Adrenal gland (tissue), 12 donors: Measurements from ENCODE around the gene GGTLC2. TPM values are rescaled to one million over a fixed set of nuclear protein-coding genes. Genes with fewer than 3 reads are reported as not detected.
A peak's percentile ranks its signal among the peaks of the same experiment; 100 is the strongest.

Source experiments
- DNase-seq, 7 donors: peaks; one replicate each; pipeline ENCODE4 v3.0.0-alpha.2; 2019 to 2020
- H3K27ac ChIP-seq, 5 donors: fragments of 200-600 bp; sonication (generic) in 4 of 5; 1 replicate in 3 of 5; 2 replicates in 2 of 5; pipeline versions ENCODE4 v1.5.1 to v1.8.0; 2016 to 2020; ENCODE audit warnings: mild to moderate bottlenecking in 1 of 5
- H3K27me3 ChIP-seq: fragments of 200-600 bp; 2 replicates; pipeline ENCODE4 v1.8.0; 2021
- H3K36me3 ChIP-seq, 2 donors: fragments of 200-600 bp; replicated peaks in 1 of 2; 1 replicate in 1 of 2; 2 replicates in 1 of 2; pipeline versions ENCODE4 v1.5.1 to v1.8.0; 2018 to 2022
- H3K4me1 ChIP-seq, 2 donors: fragments of 200-600 bp; replicated peaks in 1 of 2; 1 replicate in 1 of 2; 2 replicates in 1 of 2; pipeline versions ENCODE4 v1.5.1 to v1.8.0; 2018 to 2021
- H3K4me3 ChIP-seq, 4 donors: fragments of 200-600 bp; sonication (generic) in 3 of 4; one replicate each; pipeline ENCODE4 v1.5.1; 2016 to 2018
- H3K9me3 ChIP-seq, 3 donors: fragments of 200-600 bp; sonication (generic) in 1 of 3; replicated peaks in 1 of 3; 1 replicate in 2 of 3; 2 replicates in 1 of 3; pipeline versions ENCODE4 v1.5.1 to v1.8.0; 2016 to 2021
- POLR2A ChIP-seq, 2 donors: fragments of 450-650 bp; IDR thresholded peaks; one replicate each; pipeline ENCODE4 v1.6.1; 2017; ENCODE audit warnings: antibody characterized with exemption in 2 of 2, mild to moderate bottlenecking in 2 of 2, moderate library complexity in 1 of 2
- WGBS, 4 donors: extraction: QIAGEN DNeasy Blood & Tissue Kit in 2 of 4; methylation state at CpG; one replicate each; pipeline versions ENCODE4 v1.1.5 to v1.1.7; 2013 to 2017; 5-methylcytosine and 5-hydroxymethylcytosine counted together
- intact Hi-C, 2 donors: fragments of 100-400 bp; cut with DNase I; formaldehyde crosslinking; loops; one replicate each; pipeline versions ENCODE4 v1.14.1 to v1.15.0; 2022 to 2023
- polyA plus RNA-seq, 3 donors: library from polyadenylated mRNA; stranded (reverse); fragments of 200-250 nt in 2 of 3; fragments of 350-450 nt in 1 of 3; fragmentation: Illumina TruSeq in 1 of 3; extraction: RNeasy Lipid Tissue Mini Kit (QIAGEN cat#74804) in 1 of 3; gene quantifications; one replicate each; pipeline ENCODE4 v1.2.3, GENCODE V29; 2013 to 2014
- total RNA-seq, 9 donors: library from RNA; depleted of rRNA in 4 of 9; stranded (reverse); fragments of >200 nt in 4 of 9; fragments of 120-200 nt in 1 of 9; fragmentation: NEBNext Ultra II Directional in 1 of 9; extraction: Animal tissue kit (Norgen Biotek cat#: 25700) in 1 of 9; gene quantifications; one replicate each; pipeline versions ENCODE4 v1.1.0 to v1.2.4, GENCODE V29; 2013 to 2023
- TF ChIP-seq, protein P1 (sequence below), 6 experiments: fragments of 450-650 bp in 4 of 6; fragments of 200-600 bp in 2 of 6; sonication (generic) in 1 of 6; IDR thresholded peaks; 1 replicate in 5 of 6; 2 replicates in 1 of 6; pipeline versions ENCODE4 v1.5.1 to v1.8.0; 2016 to 2021; ENCODE audit warnings: antibody characterized with exemption in 6 of 6, mild to moderate bottlenecking in 2 of 6, moderate library complexity in 1 of 6
- donor health status: healthy with polysubstance abuse.
- donor health status: Bipolar disorder and iron deficiency.
- donor health status: DM: yes; HTN: yes; CAD: no.
- donor health status: DM: no; HTN: no; CAD: no.
- donor health status: DM: no; HTN: no; CAD: no.
- donor health status: DM: yes; HTN: yes; CAD: no.

GGTLC2 gene
- total and polyA plus RNA-seq, 12 donors, result not detected

DNA sequence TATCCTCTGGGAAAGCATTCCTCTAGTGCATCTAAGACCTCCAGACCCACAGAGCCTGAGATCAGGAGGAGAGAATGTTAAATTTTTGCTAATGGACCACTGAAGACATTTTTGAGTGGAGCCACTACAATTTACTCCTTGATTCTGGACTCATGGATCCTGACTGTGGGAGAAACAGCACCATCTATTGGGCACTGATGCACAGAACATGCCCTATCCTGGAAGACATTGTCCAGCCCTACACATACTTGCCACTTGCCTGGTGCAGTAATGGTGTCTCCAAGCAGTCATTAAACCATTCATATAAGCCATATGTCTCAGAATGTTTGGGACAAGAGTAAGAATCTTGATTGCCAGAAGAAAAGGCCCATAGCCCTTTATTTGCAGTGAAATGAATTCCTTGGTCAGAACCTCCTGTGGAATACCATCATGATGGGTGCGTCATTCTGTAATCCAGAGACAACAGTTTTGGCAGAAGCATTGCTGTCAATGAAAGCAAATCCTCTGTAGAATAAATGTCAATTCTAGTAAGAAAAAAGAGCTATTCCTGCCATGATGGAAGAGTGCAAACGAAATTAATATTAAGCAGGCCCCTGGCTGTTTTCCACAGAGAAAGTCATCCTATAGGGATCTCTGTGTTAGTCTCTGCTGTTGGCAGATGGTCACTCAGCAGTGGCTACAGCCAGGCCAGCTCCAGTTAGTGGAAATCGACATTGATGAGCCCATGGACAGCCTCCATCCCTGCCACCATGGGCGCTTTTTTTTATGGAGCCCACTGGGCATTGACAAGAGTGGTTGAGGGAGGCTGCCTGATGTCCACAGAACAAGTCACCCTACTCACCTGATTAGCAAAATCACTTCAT is 43.5 kb downstream of the GGTLC2 start:
- no peaks in the 10 kb centered on the region for H3K36me3 ChIP-seq
- no peak overlapping the region for H3K4me3 ChIP-seq
- no peaks in the 10 kb centered on the region for H3K27me3 ChIP-seq
- intact Hi-C loops, result loop anchor here in 1 of 2 donors (5.0 to 10.0 kb wide), 2 partner anchors 96 to 223 kb away; no protein-coding TSS in a partner anchor
- TF ChIP-seq, protein P1, sequence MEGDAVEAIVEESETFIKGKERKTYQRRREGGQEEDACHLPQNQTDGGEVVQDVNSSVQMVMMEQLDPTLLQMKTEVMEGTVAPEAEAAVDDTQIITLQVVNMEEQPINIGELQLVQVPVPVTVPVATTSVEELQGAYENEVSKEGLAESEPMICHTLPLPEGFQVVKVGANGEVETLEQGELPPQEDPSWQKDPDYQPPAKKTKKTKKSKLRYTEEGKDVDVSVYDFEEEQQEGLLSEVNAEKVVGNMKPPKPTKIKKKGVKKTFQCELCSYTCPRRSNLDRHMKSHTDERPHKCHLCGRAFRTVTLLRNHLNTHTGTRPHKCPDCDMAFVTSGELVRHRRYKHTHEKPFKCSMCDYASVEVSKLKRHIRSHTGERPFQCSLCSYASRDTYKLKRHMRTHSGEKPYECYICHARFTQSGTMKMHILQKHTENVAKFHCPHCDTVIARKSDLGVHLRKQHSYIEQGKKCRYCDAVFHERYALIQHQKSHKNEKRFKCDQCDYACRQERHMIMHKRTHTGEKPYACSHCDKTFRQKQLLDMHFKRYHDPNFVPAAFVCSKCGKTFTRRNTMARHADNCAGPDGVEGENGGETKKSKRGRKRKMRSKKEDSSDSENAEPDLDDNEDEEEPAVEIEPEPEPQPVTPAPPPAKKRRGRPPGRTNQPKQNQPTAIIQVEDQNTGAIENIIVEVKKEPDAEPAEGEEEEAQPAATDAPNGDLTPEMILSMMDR (IDR thresholded peaks at IDR 0.05), result peak; percentile 56 to 85 (median 64)
- TF ChIP-seq POLR2A (IDR thresholded peaks at IDR 0.05), result no peak
- H3K27ac ChIP-seq, result no peak overlapping the region
- H3K9me3 ChIP-seq, result no peaks in the 10 kb centered on the region
- H3K4me1 ChIP-seq, result no peaks in the 10 kb centered on the region
- 67 to 72% (median 69%) methylated on average over 4 of the region's 4 CpGs for WGBS, 4 donors
- peak; percentile 48 to 76 (median 60) for DNase-seq

GRCh38 chr22:22689621-22690345 is 45.4 kb downstream of the GGTLC2 start:
- Histone ChIP-seq H3K36me3 (no peaks in the 10 kb centered on the region), H3K27ac (no peak overlapping the region), H3K4me3 (no peak overlapping the region), H3K27me3 (no peaks in the 10 kb centered on the region), H3K9me3 (no peaks in the 10 kb centered on the region), H3K4me1 (no peaks in the 10 kb centered on the region)
- 73 to 81% (median 75%) methylated on average over 4 of the region's 4 CpGs for WGBS, 4 donors
- intact Hi-C loops, result loop anchor here in 1 of 2 donors (5.0 to 10.0 kb wide), 2 partner anchors 97 to 225 kb away; no protein-coding TSS in a partner anchor
- no peak for DNase-seq
- TF ChIP-seq, protein P1 (IDR thresholded peaks at IDR 0.05), result no peak
- no peak for TF ChIP-seq POLR2A (IDR thresholded peaks at IDR 0.05)

GRCh38 chr22:22691055-22691454 is 46.6 kb downstream of the GGTLC2 start:
- Histone ChIP-seq H3K36me3 (no peaks in the 10 kb centered on the region), H3K9me3 (no peaks in the 10 kb centered on the region), H3K4me3 (no peak overlapping the region), H3K27me3 (no peaks in the 10 kb centered on the region), H3K4me1 (no peaks in the 10 kb centered on the region), H3K27ac (no peak overlapping the region)
- no peak for TF ChIP-seq POLR2A (IDR thresholded peaks at IDR 0.05)
- TF ChIP-seq, protein P1 (IDR thresholded peaks at IDR 0.05), result no peak
- no peak for DNase-seq
- intact Hi-C loops, result no loop called here
- WGBS, 4 donors, result 81 to 90% (median 87%) methylated on average over 5 of the region's 5 CpGs
